ENCODE measurements around the gene MUTYH.

MUTYH gene

GRCh38 chr1:45348609-45348965 lies 8.3 kb upstream of the MUTYH start:
- TF ChIP-seq, protein P1, sequence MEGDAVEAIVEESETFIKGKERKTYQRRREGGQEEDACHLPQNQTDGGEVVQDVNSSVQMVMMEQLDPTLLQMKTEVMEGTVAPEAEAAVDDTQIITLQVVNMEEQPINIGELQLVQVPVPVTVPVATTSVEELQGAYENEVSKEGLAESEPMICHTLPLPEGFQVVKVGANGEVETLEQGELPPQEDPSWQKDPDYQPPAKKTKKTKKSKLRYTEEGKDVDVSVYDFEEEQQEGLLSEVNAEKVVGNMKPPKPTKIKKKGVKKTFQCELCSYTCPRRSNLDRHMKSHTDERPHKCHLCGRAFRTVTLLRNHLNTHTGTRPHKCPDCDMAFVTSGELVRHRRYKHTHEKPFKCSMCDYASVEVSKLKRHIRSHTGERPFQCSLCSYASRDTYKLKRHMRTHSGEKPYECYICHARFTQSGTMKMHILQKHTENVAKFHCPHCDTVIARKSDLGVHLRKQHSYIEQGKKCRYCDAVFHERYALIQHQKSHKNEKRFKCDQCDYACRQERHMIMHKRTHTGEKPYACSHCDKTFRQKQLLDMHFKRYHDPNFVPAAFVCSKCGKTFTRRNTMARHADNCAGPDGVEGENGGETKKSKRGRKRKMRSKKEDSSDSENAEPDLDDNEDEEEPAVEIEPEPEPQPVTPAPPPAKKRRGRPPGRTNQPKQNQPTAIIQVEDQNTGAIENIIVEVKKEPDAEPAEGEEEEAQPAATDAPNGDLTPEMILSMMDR (IDR thresholded peaks at IDR 0.05), result no peak

- TF ChIP-seq, protein P1 (IDR thresholded peaks at IDR 0.05), result no peak
These were observed 7.8 kb upstream of the MUTYH start for GRCh38 chr1:45348020-45348419.

DNA sequence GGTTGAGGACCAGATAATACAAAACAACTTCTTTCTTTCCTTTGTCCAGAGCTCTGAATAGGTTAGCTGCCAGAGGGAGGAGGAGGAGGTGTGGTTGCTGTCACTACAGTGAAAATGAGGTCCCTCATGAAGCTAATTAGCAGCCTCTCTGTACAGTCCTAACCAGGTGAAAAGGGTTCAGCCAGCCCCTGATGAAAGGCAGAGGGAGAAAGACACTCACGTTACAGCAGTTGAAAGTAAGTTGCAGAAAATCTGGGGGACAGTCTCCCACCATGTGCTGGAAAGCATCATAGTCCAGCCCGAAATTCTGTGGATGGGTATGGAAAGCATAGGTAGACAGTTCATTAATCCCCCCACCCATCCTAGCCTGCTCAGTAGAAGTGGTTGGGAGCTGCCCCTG lies 6.2 kb upstream of the MUTYH start:
- TF ChIP-seq, protein P1 (IDR thresholded peaks at IDR 0.05), result no peak

- TF ChIP-seq, protein P1 (IDR thresholded peaks at IDR 0.05), result no peak
These were observed 4.8 kb upstream of the MUTYH start for GRCh38 chr1:45345014-45345413.

DNA sequence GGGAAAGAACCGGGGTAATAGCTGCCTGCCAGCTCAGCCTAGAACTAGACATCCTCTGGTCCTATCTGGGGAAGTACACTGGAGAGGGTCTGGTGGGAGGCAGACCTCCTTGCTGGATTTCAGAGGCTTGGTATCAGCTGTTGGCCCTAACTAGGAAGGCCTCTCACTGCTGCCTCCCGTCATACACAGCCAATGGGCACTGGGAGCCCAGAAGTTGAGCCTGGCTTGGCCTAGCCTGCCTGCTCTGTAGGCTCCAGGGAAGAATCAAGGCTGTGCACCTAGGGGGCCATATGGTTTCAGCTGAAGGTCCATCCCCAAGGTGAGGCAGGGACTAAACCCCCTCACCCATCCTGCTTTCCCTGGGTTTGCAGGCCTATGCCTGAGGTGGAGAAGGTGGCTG lies 4.3 kb upstream of the MUTYH start:
- TF ChIP-seq, protein P1 (IDR thresholded peaks at IDR 0.05), result no peak

DNA sequence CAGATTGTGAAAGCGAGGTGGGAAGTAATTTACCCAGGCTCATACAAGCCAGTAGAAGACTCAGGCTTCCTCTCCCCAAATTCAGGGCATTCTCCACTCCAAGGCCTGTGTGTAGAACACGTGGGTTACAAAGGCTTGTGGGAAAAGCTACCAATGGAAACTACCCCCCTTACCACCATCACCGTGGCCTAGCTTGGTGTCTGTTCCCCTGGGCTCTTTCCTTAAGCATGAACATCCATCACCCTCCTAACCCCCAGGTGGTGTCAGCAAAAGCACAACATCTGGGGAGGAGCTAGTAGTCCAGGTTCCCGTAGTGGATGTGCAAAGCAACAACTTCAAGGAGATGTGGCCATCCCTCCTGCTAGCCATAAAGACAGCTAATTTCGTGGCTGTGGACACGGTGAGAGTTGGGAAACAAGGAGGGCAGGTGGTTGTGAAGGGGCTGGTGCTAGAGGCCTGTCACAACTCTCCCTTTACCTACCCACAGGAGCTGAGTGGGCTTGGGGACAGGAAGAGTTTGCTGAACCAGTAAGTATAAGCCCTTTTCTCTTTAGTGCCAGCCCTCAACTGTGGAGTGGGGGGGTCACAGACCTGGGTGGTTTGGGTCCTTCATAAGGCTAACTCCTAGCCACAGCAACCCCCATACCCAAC lies 701 bp upstream of the MUTYH start:
- TF ChIP-seq, protein P1 (IDR thresholded peaks at IDR 0.05), result no peak

DNA sequence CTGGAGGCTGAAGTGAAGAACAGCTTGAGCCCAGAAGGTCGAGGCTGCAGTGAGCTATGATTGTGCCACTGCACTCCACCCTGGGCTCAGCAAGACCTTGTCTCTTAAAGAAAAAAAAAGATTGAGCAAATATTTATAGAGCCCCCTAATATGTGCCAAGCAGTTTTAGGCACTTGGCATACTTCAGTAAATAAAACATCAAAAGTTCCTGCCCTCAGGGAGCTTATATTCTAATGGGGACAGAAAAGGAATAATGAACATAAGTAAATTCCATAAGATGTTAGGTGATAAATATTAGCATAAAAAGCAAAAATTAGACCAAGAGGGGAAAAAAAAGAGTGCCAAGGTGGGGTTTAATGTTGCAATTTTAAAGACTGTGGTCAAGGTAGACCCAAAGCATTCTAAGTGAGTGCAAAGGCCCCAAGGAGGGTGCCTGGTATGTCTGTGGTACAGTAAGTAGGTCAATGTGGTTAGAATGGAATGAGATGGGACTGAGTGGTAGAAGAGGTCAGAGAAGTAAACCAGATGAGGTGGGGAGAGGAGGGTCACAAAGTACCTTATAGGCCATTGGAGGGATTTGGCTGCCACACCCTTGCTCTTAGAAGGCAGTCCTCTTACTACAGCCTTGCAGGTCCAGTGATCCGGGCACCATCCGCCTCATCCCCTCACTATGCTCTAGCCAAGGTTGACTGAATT lies 2.5 kb downstream of the MUTYH start:
- TF ChIP-seq, protein P1 (IDR thresholded peaks at IDR 0.05), result no peak

Data from LNCAP (cell line).